ENCODE data around the gene L3MBTL4.

L3MBTL4 gene

DNA sequence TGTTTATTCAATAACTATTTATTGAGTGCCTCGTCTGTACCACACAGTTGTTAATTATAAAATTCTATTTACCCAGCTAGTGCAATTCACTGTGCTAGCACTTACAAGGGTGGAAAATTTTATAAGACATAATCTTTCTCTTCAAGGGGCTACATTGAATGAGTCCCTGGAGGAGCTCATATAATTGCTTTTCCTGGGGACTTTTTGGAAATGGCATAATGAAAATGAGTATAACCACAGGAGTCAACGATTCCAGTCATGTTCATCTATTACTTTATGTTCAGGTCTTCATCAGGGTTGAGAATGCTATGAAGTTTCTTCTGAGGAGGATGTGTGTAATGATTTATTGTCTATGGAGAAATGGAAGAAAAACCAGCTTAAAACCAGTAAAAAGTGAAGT lies 466.5 kb downstream of the L3MBTL4 start:
- no peak for DNase-seq

DNA sequence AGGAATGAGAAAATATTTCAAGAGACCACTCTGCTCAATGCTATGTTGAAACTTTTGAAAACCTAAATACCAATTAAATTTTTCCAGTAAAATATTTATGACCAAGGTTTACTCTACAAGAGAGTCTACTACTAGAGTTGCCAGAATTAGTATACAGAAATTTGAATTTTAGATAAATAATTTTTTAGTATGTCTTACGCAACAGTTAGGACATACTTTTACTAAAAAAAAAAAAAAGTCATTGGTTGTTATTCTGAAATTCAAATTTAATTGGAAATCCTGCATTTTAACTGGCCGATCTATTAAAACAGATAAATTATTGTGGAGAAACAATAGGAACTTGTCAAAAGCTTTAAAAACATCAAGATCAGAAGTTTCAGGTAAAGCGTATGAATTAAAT lies 470.3 kb downstream of the L3MBTL4 start:
- DNase-seq: no peak

DNA sequence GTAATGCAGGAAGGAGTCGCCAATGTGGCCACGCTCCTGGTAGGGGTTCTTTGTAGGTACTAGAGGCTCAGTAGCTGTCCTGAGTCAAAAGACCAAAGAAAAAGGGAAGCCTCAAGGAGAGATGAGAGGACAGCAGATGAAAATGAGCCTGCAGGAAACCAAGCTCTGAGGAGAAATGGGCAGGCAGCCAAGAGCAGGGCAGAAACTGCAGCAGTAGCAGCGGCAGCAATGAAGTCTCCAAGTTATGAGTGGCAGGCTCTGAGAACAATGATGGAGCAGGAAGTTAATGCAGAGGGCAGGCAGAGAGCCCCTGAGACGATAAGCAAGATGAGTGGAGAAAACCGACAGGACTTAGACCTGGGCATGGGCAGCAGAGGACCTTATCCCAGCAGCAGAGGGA lies 471.2 kb downstream of the L3MBTL4 start:
- no peak for DNase-seq

DNA sequence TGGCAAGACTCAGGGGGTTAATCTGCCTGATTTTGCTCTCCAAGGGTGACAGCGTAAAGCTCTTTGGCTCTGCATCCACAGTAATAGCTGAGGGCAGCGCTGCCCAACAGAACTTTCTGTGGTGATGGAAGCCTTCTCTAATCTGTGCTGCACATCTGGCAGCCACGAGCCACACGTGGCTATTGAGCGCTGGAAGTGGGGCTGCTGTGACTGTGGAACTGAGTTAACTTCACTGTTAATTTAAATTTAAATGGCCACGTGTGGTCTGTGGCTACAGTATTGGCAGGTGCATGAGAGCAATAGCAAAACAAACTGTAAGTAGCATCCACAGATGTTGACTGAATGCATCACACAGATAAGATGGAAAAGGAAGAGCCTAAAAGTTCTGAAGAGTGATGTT lies 472.1 kb downstream of the L3MBTL4 start:
- no peak for DNase-seq

DNA sequence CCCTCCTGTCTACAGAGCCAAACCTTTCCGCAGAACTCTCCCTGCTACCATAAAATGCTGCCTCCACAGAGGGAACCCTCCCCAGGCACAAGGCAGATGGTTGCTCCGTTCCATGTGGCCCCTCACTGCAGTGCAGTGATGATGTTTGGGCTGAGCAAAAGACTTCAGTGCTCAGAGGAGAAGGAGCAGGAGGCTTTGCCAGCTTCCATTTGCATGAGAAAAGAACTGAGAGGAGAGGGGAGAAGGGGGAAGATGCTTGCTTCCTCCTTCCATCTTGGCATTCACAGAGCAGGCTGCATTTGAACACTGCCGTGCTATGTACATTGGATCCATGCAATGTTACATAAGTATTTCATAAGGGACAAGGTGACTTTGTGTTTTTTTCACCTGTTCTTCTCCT lies 472.8 kb downstream of the L3MBTL4 start:
- no peak for DNase-seq

DNA sequence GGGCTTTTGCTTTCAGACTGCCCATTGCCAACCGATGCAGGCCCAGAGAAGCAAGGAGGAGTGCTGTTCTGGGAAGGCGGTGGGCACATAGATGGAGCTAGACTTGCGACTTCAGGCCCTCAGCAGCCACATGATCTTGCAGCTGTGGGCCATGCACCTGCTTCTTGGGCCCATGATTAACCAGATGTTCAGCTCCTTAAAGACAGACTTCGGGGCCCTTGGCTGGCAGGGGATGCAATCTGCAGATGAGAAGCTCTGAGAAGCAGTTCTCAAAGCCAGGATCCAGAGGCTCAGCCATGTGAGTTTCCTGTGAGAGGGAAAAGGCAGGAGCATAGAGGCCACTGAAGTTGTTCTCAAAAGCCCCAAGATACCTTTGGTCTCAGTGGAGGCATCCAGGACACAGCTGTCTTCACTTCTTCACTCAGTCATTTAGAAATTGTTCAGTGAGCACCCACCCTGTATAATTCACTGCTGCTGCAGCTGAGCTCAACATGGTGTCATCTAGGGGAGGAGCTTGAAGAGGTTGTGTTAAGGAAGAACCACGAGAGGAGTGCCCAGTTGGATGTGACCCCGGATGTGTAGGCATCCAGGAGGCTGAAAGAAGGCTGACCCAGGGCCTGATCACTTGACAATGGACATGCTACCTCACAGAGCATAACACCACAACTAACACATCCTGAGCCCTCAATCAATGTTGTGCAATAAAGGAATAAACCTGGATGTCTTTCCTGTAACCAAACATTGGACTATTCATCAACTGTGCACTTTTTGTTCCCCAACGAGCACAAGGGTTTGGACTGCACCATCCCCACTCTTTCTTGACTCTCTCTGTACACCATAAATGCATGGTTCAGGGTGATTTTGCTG lies 474.7 kb downstream of the L3MBTL4 start:
- no peak for DNase-seq

DNA sequence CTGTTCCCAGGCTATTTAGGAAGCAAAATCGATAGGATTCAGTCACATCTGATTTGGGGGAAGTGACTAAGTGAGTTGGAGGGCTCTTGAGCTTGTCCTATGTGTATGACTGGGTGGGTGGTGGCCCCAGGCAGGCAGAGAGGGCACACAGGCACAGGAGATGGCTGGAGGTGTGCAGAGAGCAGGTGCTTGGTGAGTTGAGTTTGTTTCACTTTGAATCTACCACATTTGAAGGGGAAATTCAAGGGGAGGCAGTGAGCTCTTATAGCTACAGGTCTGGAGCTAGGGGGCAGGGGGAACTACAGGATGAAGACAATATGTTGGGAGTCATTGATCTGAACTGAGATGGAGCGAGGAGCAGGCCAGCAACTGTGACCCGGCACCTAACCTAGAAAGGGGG lies 476.9 kb downstream of the L3MBTL4 start:
- DNase-seq: no peak

DNA sequence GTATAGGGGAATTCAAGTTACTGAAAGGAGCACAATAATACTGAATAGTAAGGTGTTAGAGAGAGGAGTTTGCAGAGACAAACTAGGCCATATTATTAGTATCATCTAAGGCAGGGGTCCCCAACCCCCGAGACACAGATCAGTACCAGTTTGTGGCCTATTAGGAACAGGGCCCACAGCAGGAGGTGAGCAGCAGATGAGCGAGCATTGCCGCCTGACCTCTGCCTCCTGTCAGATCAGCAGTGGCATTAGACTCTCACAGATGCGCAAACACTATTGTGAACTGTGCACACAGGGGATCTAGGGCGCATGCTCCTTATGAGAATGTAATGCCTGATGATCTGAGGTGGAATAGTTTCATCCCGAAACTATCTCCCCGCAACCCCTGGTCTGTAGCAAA lies 477.6 kb downstream of the L3MBTL4 start:
- no peak for DNase-seq

DNA sequence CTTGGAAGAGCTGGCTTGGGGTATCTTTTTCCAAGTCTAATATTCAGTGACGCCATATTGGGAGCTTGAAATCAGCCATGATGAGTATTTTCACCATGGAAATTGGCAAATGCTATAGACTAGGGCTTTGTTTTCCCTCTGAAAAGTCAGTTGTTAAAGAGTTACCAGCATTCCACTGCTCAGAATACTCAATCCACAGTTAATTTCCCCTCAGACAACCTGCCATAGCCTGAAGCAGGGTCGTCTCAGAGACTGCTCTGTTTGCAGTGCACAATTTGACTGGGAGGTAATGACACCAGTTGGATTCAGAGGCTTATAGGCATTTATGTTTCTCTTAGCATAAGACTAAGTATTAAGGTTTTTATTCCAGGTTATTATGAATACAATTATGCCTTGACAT lies 483.9 kb downstream of the L3MBTL4 start:
- no peak for DNase-seq

DNA sequence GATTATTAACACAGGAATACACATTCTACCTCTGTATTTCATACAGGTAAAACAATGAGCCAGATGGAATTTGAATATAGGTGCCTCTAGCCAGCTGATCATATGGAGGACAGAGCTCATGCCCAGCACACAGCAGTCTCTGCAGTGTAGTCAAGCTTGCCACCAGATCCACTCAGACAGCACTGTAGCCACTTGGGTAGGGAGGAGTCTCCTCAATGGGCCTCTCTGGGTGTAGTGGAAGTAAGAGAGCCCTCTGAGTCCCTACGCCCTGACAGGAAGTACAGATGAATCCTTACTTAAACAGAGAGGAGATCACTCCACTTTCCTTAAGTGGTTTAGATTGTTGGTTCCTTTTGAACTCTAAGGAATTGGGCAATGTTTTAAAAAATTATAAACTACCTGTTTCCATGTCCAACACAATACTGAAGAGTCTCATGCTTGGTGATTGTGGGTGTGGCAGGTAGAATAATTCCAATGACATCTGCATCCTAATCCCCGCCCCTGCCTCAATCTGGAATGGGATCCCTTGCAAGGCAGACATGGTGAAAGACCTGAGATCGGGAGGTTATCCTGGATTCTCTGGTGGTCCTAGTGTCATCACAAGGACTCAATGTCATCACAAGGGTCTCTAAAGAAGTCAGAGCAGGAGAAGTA lies 496.4 kb downstream of the L3MBTL4 start:
- DNase-seq: no peak

DNA sequence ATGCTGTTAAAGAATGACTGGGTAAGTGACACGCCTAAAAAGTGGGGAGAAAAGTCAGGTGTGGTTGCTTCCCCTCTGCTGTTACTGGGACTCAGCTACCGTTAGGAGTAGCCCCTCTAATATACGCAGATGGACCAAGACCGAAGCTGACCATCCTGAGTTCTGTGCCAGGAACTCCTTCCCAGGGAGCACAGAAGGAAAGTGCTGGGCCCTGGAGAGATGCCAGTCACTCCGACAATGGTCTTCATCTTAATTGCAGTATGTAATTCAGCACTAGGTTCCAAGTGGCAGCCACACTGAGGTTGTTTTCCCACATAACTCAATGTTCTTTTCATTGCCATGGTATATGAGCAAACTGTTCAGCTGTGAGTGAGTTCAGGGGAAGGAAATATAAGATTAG lies 499.8 kb downstream of the L3MBTL4 start:
- DNase-seq: no peak

DNA sequence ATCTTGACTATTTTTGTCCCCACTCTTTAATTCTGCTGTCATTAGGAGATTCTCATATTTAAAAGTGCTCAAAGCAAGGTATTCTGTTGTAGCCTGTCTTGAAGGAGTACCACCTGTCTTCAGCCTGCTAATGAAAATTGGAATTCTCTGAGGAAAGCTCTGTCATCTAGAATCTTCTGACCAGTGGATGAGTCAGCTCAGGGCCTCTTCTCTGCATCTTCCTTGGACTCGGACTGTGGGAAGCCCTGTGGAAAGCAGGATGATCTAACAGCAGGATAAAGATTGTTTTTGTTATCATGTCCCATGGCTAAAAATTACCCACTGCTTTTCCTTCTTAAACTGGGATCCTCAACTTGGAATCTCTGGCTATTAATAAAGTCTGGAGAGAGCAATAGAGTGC lies 500.7 kb downstream of the L3MBTL4 start:
- DNase-seq: no peak

DNA sequence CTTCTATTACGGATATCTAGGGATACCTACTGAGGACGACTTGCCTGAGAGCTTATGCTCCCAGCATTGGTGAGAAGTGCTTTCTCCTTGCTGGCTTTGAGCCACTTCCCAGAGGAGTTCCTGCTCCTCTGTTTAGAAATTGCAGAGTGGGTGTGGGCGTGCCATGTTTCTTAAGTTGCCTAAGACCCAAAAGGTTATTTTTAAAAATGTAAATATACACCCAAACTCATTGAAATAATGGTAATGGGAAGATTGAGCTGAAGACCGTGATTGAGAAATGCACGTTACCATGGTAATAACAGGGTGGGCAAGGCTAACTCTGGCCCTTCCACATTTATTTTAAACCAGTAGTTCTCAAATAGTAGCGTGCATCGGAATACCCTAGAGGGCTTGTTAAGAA lies 502.1 kb downstream of the L3MBTL4 start:
- no peak for DNase-seq

DNA sequence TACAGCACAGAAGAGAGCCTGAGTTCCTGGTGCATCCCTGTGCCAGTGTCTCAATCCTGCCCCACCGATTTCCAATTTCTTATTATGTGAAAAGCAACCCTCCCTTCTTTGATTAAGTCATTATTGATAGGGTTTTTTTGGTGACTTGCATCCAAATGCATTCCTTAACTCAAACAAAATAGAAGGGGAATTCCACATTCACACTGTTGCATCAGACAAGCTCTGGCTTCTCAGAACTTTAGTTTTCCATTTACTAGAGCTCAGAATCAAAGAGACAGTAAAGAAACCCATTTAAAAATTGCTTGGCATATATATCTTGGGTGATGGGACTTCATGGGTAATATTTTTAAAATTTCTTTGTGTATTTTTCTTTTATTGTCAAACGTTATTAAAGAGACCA lies 505.6 kb downstream of the L3MBTL4 start:
- no peak for DNase-seq

Measured in activated effector memory CD4-positive, alpha-beta T cell treated with anti-CD3 and anti-CD28 coated beads, Interleukin-2, amount 50 U/mL, for 16 hours (primary cell).